Endodermal cell (in vitro differentiated cells): Measurements from ENCODE around the gene PHC2. TPM values are rescaled to one million over a fixed set of nuclear protein-coding genes. Genes with fewer than 3 reads are reported as not detected.
"Not testable (repeated sequence)": the region's sequence is repeated elsewhere in the genome, so short reads cannot be mapped to it uniquely, and the experiment has no call there.

Source experiments
- DNase-seq: peaks from one replicate; pipeline ENCODE4 v3.0.0-alpha.2; 2017
- H3K27ac ChIP-seq: 2 replicates; pipeline ENCODE4 v1.5.1; 2013; ENCODE audit warnings: mild to moderate bottlenecking, low read depth, low read length, moderate library complexity
- H3K27me3 ChIP-seq: 2 replicates; pipeline ENCODE4 v1.6.1; 2013; ENCODE audit warnings: mild to moderate bottlenecking, low read length, moderate library complexity; ENCODE audit not compliant: insufficient read depth, control insufficient read depth, poor library complexity, severe bottlenecking
- H3K36me3 ChIP-seq: 2 replicates; pipeline ENCODE4 v1.7.0; 2013; ENCODE audit warnings: mild to moderate bottlenecking, low read length, moderate library complexity; ENCODE audit not compliant: control insufficient read depth, insufficient read depth
- H3K4me1 ChIP-seq: one replicate; pipeline ENCODE4 v1.7.0; 2013; ENCODE audit warnings: low read length; ENCODE audit not compliant: control insufficient read depth, insufficient read depth
- H3K4me3 ChIP-seq: 2 replicates; pipeline ENCODE4 v1.5.1; 2013; ENCODE audit warnings: mild to moderate bottlenecking, low read length, moderate library complexity
- H3K9ac ChIP-seq: 2 replicates; pipeline ENCODE4 v1.6.1; 2013; ENCODE audit warnings: mild to moderate bottlenecking, low read length, moderate library complexity; ENCODE audit not compliant: poor library complexity, severe bottlenecking; ENCODE audit errors: extremely low read depth
- H3K9me3 ChIP-seq: 2 replicates; pipeline ENCODE4 v1.6.1; 2013; ENCODE audit warnings: mild to moderate bottlenecking, low read length, moderate library complexity; ENCODE audit not compliant: control insufficient read depth
- H3K27ac Mint-ChIP-seq: 2 replicates; pipeline ENCODE4 v1.8.0; 2020; ENCODE audit warnings: mixed read lengths
- H3K27me3 Mint-ChIP-seq: 2 replicates; pipeline ENCODE4 v1.8.0; 2021; ENCODE audit warnings: mild to moderate bottlenecking, mixed read lengths; ENCODE audit not compliant: insufficient read depth
- H3K36me3 Mint-ChIP-seq: 2 replicates; pipeline ENCODE4 v1.8.0; 2020; ENCODE audit warnings: low read depth, mixed read lengths
- H3K4me1 Mint-ChIP-seq: 2 replicates; pipeline ENCODE4 v1.8.0; 2020; ENCODE audit warnings: mixed read lengths
- H3K4me3 Mint-ChIP-seq: 2 replicates; pipeline ENCODE4 v1.8.0; 2020; ENCODE audit warnings: mild to moderate bottlenecking, moderate library complexity, mixed read lengths
- H3K9me3 Mint-ChIP-seq: 2 replicates; pipeline ENCODE4 v1.8.0; 2020; ENCODE audit warnings: mild to moderate bottlenecking, mixed read lengths
- CTCF ChIP-seq: fragments of 200-600 bp; sonication (generic); conservative IDR thresholded peaks from 2 replicates; pipeline ENCODE4 v1.5.0; 2021; ENCODE audit warnings: antibody characterized with exemption, mild to moderate bottlenecking
- WGBS, 2 experiments: methylation state at CpG; one replicate each; pipeline versions ENCODE4 v1.1.5 to v1.1.7; 2013; ENCODE audit warnings: missing lambda C conversion rate in 2 of 2, mixed read lengths in 1 of 2; ENCODE audit not compliant: insufficient coverage in 1 of 2, insufficient read length in 1 of 2; 5-methylcytosine and 5-hydroxymethylcytosine counted together
- total RNA-seq, 2 donors: library from RNA; stranded (reverse); fragmentation: NEBNext Ultra II Directional in 1 of 2; extraction: Animal tissue kit (Norgen Biotek cat#: 25700) in 1 of 2; gene quantifications; 2 replicates in 1 of 2; 3 replicates in 1 of 2; pipeline ENCODE4 v1.2.1, GENCODE V29; 2021

The PHC2 gene
- total RNA-seq, 2 donors from 2014 or later: 32.1 to 43.9 TPM

- H3K4me3 Mint-ChIP-seq: no peak overlapping the region
Observed at GRCh38 chr1:33310702-33311101, 120.2 kb downstream of the PHC2 start.

GRCh38 chr1:33309351-33309750, 121.5 kb downstream of the PHC2 start:
- H3K4me1 ChIP-seq, H3K27ac Mint-ChIP-seq, DNase-seq, H3K4me1 Mint-ChIP-seq, H3K4me3 Mint-ChIP-seq, H3K27ac ChIP-seq, H3K36me3 ChIP-seq, H3K4me3 ChIP-seq, H3K9ac ChIP-seq, H3K36me3 Mint-ChIP-seq, H3K27me3 ChIP-seq, H3K9me3 ChIP-seq: not testable (repeated sequence)
- H3K27me3 Mint-ChIP-seq: peaks cover 66% of the 10 kb centered on the region
- WGBS, 2 experiments: 92% methylated on average over 31 of the region's 32 CpGs; no CpG with 5 or more reads in 1 of the 2 experiments
- peaks cover 19% of the 10 kb centered on the region for H3K9me3 Mint-ChIP-seq

More at GRCh38 chr1:33310702-33311101, 120.2 kb downstream of the PHC2 start:
- 64 to 67% methylated on average over 4 to 8 of the region's 8 CpGs for WGBS, 2 experiments
- H3K27me3 ChIP-seq: no peaks in the 10 kb centered on the region
- DNase-seq: no peak
- Mint-ChIP-seq H3K36me3 (no peaks in the 10 kb centered on the region), H3K4me1 (peaks cover 3% of the 10 kb centered on the region), H3K27ac (no peak overlapping the region), H3K9me3 (peaks cover 19% of the 10 kb centered on the region), H3K27me3 (peaks cover 60% of the 10 kb centered on the region)
- H3K4me1 ChIP-seq: no peaks in the 10 kb centered on the region
- no peak for TF ChIP-seq CTCF
- H3K36me3 ChIP-seq: no peaks in the 10 kb centered on the region
- no peak overlapping the region for H3K9ac ChIP-seq
- no peak overlapping the region for H3K4me3 ChIP-seq
- H3K27ac ChIP-seq: no peak overlapping the region
- no peaks in the 10 kb centered on the region for H3K9me3 ChIP-seq

- no peak for DNase-seq
- H3K27ac ChIP-seq: no peak overlapping the region
- H3K27ac Mint-ChIP-seq: no peak overlapping the region
- peaks cover 2% of the 10 kb centered on the region for H3K36me3 Mint-ChIP-seq
- H3K4me3 Mint-ChIP-seq: no peak overlapping the region
- WGBS, 2 experiments: no CpG with 5 or more reads among the region's 5 CpGs
- no peaks in the 10 kb centered on the region for H3K36me3 ChIP-seq
- H3K4me3 ChIP-seq: no peak overlapping the region
- no peak for TF ChIP-seq CTCF
- H3K9ac ChIP-seq: no peak overlapping the region
- no peaks in the 10 kb centered on the region for H3K4me1 ChIP-seq
- peaks cover 3% of the 10 kb centered on the region for H3K4me1 Mint-ChIP-seq
- no peaks in the 10 kb centered on the region for H3K9me3 ChIP-seq
- peaks cover 20% of the 10 kb centered on the region for H3K9me3 Mint-ChIP-seq
- H3K27me3 Mint-ChIP-seq: peaks cover 75% of the 10 kb centered on the region
- H3K27me3 ChIP-seq: no peaks in the 10 kb centered on the region
Observed at GRCh38 chr1:33307494-33307864, 123.4 kb downstream of the PHC2 start.
